Measurements from ENCODE around the gene BANF2.

DNA sequence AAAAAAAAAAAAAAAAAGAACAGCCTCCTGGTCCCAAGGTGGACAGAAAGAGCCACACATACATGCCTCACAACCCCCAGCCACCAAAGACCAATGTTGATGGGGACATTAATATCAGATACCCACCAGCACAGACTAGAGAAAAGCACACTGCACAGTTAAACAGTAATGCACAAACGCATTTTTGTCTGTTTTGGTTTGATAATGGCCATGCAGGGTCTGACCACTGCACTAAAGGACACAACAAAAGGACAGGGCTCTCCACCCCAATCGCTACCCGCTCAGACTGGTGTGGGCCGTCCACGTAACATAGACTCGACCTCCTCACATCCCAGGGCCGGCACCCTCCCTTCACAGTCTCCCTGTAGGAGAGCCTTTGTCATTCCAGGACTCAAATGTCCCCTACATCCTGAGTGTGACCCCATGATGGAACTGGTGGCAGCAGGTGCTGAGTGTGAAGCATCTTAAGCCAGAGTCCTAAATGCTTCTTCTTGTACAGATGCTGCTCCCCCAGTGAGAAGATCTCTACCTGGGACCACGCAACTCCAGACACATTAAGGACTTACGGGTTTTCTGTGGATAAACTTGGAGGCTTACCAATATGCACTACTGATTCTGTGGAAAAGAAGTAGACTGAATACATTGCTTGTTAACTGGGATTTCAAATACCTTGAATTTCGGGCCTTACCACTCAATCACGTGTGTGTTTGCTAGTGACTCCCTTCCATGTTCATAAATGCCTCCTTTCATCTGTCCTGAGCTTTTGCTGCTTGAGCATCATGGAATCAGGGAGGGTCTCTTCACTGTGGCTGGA is 45.7 kb upstream of the BANF2 start:
- no peak for TF ChIP-seq POLR2AphosphoS5 (IDR thresholded peaks at IDR 0.05; ENCODE audit: borderline replicate concordance, low read depth, low read length)
- no peak for TF ChIP-seq EZH2 (IDR thresholded peaks at IDR 0.05)
